ENCODE results near the gene CATSPERZ.
A peak's percentile ranks its signal among the peaks of the same experiment; 100 is the strongest.

Gene CATSPERZ, protein sequence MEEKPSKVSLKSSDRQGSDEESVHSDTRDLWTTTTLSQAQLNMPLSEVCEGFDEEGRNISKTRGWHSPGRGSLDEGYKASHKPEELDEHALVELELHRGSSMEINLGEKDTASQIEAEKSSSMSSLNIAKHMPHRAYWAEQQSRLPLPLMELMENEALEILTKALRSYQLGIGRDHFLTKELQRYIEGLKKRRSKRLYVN

DNA sequence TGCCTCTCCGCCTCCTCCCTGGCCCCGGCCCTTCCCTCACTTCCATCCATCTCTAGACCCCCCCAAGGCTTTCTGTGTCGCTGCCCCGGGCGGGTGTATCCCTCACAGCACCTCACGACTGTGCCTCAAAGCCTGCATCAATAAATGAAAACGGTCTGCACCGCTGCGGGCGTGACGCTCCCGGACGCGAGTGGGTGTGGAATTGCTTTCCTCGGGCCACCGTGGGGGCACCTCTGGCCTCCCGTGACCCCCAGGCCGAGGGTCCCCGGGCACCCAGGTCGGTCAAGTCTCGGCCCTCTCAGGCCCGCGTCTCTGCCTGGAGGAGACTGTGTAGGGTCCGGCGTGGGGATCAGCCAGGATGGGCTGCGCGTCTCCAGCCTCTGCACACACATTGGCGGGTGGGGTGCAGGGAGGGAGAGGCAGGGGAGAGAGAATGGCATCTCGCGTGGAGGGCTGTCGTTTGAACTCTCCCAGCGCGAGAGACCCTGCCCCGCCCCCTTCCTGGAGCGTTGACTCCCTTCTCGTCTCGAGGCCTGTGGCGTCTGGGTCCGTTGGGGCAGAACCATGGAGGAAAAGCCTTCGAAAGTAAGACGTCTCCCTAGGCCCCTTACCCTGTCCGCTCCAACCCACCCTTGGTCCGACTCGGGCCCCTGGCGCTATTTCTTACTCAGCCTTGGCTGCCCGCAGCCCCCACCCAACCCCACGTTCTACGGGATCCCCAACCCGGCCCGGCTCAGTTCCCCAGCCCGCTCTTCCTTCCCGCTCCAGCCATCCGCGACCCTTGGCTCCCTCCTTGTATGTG, at the start of gene CATSPERZ:
TSS of gene CATSPERZ (plus strand) at position 512 of the 802 bp plus-strand sequence. CDS start at position 565, 53 bp downstream.
- DNase-seq, result peak in 1 of 56 donors; percentile 18

DNA sequence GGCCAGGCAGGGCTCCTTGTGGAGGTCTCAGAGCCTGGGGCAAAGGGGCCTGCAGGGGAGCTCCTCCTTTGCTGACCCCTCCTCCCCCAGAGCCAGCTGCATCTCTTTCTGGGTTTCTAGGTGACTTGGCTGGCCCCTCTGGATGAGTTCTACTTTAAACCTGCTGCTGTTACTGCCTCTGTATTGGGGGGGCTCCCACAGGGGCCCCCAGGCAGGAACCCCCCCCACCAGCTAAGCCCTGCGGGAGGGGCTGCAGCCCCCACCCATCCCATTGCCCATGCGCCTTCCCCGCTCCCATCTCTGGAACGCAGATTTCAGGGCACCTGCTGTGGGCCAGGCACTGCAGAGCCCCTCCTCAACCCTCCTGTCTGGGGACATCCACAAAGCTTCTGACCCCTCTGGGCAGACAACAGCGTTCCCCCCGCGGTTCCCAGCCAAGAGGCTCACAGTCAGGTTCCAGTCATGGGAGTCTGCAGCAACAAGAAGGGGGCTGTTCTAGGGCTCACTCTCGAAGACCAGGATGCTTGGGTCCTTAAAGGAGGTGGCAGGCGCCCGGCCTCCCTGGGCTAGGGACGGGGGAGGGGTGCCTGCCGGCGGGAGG, 49.6 kb upstream of the CATSPERZ start:
- no peak for DNase-seq

DNA sequence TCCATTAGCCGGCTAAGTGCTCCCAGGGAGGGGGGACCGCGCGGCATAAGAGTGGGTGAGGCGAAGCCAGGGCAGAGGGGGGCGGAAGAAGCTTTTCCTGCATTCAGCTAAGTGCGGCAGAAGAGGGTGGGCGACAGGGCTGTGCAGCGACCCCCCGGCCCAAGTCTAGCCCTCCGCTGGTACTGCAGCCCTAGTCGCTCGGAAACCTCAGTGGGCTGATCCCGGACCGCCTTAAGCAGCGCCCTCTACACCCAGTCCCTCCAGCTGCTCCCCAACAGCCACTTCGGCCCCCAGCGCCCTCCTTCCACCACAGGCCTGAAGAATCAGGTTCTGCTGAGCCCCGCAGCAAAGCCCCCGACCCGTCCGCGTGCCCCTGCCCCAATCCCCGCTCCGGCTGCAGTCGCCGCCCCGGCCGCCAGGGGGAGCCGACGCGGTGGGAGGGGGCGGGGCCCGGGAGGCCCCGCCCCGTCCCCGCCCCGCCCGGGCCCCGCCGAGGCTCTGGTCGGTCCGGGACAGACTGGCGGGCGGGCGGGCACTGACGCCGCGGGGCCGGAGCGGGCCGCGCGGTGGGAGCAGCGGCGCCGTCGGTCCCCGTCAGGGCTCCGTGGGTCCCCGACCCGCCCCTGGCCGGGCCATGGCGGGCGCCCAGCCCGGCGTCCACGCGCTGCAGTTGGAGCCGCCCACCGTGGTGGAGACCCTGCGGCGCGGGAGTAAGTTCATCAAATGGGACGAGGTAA, 49.0 kb upstream of the CATSPERZ start, which contains the start of gene PLCB3:
TSS of gene PLCB3 (plus strand) at position 515 of the 737 bp plus-strand sequence. CDS start at position 635, 120 bp downstream.
- DNase-seq, result peak in 26 of 56 donors; percentile 18 to 69 (median 38)

DNA sequence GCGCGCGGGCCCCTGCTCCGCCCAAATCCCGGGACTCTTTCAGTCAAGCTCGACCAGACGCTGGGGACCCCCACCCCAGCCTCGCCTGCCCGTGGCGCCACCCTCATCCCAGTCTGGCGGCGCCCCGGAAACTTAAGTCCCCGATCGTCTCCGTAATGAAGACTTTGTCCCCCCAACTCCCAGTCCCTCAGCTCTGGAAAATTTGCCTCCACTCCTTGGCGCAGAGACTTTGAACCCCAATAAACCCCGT, 48.5 kb upstream of the CATSPERZ start:
- DNase-seq, result no peak

DNA sequence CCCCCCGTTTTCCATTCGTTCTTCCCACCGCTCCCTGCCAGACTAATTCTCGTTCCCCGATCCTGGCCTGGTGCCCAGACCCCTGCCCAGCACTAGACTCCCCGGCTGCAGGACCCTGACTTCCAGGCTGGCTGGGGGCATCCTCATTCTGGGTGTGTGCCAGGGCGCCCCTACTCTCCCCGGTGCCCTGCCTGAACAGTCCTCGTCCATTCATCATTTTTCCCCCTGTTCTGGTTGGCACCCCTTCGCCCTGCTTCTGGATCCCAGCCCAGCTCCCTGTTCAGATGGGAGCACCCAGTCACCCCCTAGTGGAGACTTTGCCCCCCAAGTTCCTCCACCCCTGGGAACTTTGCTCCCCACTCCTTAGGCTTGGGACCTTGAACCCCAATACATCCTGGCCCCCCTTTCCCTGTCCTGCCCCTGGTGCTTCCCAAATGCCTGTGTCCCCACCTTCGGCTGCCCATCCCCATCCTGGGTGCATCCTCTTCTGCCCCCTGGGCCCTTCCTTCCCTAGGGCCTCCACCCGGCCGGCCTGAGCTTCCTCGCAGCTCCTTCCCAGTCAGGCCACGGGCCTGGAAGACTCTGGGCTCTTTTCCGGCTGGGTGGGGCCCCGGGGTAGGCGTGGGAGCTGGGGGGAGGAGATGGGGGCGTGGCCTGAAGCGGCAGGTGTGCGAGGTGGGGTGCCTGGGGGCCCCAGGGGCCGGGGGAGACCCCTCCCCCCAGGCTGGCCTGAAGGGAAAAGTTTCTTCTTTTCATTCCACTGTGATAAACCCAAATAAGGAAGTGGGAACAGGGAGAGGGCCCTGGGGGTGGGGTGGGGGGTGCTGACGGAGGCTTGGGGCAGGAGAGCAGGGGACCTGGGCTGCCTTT, 47.9 kb upstream of the CATSPERZ start:
- peak in 3 of 56 donors; percentile 13 to 40 (median 18) for DNase-seq

DNA sequence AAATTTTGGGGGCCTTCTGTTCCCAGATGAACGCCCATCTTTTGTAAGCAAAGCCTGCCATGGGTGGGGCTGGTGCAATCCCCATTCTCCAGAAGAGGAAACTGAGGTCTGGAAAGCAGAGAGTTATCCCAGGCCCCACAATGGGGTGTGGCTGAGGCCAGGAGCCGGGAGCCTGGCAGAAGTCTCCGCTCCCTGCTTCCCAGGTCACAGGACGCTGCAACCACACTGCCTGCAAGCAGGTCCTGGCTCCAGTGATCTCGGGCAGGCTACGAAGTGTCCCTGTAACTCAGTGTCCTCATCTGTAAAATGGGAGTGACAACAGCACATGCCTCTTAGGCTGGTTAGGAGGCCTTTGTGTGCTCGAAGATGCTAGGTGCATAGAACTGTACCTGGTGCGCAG, 47.1 kb upstream of the CATSPERZ start:
- no peak for DNase-seq

DNA sequence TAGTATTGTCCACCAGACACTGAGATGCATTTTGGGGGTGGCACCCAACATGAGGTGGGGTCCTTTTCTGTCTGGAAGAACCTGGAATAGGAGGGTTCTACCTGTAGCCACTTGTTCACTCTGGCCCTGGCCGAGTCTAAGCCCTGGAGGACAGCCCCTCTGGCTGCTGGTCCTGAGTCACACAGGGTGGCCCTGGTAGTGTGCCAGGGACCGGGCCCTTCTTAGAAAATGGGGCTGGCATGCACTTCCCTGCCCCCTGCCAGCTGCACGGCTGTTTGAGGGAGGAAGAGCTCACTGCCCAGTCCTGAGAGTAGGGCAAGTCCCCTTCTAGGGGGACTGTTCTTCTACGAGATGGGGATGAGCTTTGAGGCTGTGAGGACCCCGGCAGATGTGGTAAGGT, 46.7 kb upstream of the CATSPERZ start:
- peak in 34 of 56 donors; percentile 7 to 75 (median 45) for DNase-seq

DNA sequence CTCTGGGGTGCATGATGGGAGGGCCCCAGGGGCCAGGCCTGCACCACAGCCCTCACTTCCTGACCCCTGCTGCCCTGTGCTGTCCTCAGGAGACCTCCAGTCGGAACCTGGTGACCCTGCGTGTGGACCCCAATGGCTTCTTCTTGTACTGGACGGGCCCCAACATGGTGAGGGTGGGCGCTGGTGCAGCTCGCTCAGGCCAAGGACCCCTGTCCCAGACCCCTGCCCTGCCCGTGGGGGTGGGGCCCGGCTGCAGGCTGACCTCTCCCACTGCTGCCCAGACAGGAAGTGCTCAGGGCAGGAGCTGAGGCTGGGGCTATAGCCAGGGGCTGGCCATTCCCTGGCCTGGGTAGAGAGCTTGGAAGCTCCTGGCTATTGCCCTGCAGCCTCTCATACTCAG, 45.8 kb upstream of the CATSPERZ start:
- no peak for DNase-seq

DNA sequence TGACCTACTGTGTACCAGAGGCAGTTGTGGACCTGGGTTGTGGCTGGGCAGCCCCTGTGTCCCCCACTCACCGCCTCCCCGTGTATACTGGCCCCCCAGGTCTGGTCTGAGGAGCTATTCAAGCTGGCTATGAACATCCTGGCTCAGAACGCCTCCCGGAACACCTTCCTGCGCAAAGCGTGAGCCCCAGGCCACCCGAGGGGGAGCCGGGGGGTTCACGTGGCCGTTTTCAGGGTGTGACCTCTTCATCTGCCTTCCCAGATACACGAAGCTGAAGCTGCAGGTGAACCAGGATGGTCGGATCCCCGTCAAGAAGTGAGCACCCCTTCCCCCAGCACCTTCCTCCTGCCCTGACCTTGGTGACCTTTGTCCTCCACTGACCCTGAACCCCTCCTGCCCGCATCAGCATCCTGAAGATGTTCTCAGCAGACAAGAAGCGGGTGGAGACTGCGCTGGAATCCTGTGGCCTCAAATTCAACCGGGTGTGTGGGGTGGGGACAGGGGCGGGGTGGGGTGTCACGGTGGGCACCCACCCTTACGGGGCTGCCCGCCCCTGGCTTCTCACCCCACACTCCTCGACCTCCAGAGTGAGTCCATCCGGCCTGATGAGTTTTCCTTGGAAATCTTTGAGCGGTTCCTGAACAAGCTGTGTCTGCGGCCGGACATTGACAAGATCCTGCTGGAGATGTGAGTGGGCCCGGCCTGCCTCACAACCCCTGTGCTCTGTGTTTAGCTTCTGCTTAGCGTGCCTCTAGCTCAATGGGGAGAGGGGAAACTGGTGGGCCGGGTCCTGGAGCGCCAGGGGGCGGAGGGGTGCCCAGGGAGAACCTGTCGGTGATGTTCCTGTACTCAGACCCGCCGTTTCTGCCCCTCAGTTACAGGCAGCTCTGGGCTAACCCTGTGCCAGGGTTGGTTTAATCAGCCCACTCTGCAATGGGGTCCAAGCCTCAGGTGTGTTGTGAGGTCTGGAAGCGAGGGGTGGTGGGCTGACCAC, 44.7 kb upstream of the CATSPERZ start:
- no peak for DNase-seq

DNA sequence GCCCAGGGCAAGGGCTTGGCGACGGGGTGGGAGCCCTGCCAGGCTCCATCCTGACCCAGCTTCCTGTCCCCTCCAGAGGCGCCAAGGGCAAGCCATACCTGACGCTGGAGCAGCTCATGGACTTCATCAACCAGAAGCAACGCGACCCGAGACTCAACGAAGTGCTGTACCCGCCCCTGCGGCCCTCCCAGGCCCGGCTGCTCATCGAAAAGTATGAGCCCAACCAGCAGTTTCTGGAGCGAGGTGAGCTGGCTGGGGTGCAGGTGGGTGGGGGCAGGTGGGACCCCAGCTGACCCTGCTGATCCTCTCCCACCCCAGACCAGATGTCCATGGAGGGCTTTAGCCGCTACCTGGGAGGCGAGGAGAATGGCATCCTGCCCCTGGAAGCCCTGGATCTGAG, 43.9 kb upstream of the CATSPERZ start:
- DNase-seq, result no peak

DNA sequence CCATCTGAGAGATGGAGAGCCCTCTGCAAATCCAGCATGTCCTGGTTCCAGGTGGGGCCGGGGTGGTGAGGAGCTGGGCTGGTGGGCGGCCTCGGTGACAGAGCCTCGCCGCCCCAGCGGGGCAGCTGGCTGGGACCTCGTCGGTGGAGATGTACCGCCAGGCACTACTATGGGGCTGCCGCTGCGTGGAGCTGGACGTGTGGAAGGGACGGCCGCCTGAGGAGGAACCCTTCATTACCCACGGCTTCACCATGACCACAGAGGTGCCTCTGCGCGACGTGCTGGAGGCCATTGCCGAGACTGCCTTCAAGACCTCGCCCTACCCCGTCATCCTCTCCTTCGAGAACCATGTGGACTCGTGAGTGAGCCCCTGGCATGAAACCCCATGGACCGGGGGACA, 41.8 kb upstream of the CATSPERZ start:
- DNase-seq, result no peak

DNA sequence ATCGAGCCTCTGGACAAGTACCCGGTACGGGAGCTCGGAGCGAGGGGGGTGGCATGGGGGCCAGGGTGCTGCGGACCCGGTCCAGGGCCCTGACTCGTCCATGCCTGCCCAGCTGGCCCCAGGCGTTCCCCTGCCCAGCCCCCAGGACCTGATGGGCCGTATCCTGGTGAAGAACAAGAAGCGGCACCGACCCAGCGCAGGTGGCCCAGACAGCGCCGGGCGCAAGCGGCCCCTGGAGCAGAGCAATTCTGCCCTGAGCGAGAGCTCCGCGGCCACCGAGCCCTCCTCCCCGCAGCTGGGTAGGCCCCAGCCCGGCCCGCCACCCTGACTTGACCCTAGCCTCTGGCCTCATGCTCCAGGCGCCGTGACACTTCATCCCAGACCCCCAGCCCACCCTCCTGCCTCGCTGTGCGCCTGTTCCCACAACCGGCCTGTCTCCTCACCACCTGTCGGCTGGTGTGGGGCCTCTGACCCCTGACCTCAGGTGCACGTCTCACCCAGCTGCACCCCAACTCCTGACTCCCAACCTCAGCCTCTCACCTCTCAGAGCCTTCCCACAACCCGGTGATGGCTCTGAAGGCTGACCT, 41.1 kb upstream of the CATSPERZ start:
- DNase-seq, result peak in 1 of 56 donors; percentile 26

DNA sequence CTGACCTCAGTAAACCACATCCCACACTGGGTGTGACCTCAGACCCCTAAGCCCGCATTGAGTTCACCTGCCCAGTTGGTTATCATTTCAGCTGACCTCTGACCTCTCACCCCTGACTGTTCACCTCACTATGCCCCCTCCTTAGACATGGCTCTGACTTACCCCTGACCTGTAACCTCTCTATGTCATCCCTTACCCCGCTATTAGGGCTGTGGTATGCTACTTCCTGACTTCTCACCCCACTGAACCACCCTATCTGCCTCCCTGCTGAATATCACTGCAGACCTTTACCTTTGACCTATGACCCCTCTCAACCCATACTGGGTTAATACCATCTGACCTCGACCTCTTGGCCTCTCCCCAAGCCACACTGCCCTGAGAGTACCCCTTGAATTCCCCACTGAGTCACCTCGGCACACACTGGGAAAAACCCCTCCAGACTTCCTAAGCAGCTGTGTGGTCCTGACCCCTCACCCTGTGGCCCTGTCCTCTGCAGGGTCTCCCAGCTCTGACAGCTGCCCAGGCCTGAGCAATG, 40.6 kb upstream of the CATSPERZ start:
- DNase-seq, result no peak

DNA sequence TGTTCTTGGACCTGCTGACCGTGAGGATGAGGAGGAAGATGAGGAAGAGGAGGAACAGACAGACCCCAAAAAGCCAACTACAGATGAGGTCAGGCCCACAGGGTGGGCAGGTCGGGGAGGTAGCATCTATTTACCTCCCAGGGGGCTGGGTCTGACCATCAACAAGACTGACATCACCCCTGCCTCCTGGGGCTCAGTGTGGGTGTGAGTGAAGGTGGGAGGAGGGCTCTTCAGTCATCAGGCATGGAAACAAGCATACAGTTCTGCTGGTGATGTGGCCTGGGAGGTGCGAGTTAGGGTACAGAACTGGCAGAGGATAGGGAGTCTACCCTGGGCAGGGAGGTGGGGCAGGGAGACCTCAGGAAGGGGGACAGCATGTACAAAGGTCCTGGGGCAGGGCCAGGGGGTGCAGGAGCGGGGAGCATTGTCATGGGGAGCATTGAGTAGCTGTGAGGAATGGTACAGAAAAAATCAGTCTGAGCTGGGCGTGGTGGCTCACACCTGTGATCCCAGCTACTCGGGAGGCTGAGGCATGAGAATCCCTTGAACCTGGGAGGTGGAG, 39.9 kb upstream of the CATSPERZ start:
- no peak for DNase-seq

DNA sequence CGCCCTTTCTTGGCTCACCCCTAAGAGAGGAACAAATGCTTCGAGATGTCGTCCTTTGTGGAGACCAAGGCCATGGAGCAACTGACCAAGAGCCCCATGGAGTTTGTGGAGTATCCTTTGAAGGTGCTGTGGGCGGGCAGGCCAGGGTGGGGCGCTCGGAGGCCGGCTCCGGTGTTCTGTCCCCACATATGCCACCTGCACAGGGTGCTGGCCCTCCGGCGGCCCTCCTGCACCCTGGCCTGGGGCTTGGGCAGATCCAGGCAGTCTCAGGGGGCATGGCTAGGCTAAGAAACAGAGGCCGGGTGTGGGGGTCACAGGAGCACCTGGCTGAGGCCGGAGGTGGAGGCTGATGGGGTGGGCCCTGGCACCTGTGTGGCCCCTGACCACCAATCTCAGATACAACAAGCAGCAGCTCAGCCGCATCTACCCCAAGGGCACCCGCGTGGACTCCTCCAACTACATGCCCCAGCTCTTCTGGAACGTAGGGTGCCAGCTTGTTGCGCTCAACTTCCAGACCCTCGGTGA, 38.5 kb upstream of the CATSPERZ start:
- DNase-seq, result no peak

DNA sequence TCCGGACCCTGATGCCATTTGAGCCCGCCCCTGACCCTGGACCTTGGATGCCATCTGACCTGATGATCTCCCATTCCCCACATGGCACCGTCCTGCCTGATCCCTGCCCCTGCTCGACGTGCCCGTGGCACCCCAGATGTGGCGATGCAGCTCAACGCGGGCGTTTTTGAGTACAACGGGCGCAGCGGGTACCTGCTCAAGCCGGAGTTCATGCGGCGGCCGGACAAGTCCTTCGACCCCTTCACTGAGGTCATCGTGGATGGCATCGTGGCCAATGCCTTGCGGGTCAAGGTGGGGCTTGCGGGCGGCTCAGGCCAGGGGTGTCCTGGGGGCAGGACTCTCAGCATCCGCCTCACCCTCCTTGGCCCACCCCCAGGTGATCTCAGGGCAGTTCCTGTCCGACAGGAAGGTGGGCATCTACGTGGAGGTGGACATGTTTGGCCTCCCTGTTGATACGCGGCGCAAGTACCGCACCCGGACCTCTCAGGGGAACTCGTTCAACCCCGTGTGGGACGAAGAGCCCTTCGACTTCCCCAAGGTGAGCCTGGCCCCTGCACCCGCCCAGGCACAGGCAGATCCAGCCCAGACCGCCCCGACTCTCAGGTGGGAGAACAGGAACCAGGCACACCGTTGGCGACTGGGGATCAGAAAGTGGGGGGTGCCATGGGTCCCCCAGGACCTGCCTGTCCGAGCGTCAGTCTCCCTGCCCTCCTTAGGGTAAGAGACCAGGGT, 37.7 kb upstream of the CATSPERZ start:
- DNase-seq, result no peak
